ENCODE results near the gene ADGRB2.

GRCh38 chr1:31708324-31708723 lies 55.8 kb downstream of the ADGRB2 start:
- TF ChIP-seq, protein P1, sequence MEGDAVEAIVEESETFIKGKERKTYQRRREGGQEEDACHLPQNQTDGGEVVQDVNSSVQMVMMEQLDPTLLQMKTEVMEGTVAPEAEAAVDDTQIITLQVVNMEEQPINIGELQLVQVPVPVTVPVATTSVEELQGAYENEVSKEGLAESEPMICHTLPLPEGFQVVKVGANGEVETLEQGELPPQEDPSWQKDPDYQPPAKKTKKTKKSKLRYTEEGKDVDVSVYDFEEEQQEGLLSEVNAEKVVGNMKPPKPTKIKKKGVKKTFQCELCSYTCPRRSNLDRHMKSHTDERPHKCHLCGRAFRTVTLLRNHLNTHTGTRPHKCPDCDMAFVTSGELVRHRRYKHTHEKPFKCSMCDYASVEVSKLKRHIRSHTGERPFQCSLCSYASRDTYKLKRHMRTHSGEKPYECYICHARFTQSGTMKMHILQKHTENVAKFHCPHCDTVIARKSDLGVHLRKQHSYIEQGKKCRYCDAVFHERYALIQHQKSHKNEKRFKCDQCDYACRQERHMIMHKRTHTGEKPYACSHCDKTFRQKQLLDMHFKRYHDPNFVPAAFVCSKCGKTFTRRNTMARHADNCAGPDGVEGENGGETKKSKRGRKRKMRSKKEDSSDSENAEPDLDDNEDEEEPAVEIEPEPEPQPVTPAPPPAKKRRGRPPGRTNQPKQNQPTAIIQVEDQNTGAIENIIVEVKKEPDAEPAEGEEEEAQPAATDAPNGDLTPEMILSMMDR (conservative IDR thresholded peaks at IDR 0.05; ENCODE audit: low read length) = no peak
- TF ChIP-seq EZH2phosphoT487 (IDR thresholded peaks at IDR 0.05; ENCODE audit: borderline replicate concordance, low read depth, low read length) = no peak

Measured in OCI-LY7 (cell line).